NOMO-1 treated with dmso at 0.1 percent for 144 hours (cell line): ENCODE data around the gene BPTF.
"Not testable (repeated sequence)": the region's sequence is repeated elsewhere in the genome, so short reads cannot be mapped to it uniquely, and the experiment has no call there.

Experiments used
- DNase-seq: peaks from one replicate; lab custom pipeline; 2025; ENCODE audit not compliant: unreplicated experiment; lab: John Stamatoyannopoulos, UW

The BPTF gene

GRCh38 chr17:67824735-67825626, at the start of gene BPTF:
BPTF (plus strand) TSS chr17:67825503; CDS start chr17:67825725, 222 bp downstream.
- DNase-seq = peak; percentile 94

GRCh38 chr17:67779098-67779672, 46.1 kb upstream of the BPTF start:
- DNase-seq = no peak

- no peak for DNase-seq
Measured at GRCh38 chr17:67784364-67785121, 40.8 kb upstream of the BPTF start.

GRCh38 chr17:67785122-67785477, 40.2 kb upstream of the BPTF start:
- no peak for DNase-seq

GRCh38 chr17:67785504-67785903, 39.8 kb upstream of the BPTF start:
- no peak for DNase-seq

GRCh38 chr17:67800495-67800928, 24.8 kb upstream of the BPTF start:
- peak; percentile 50 for DNase-seq

- DNase-seq = no peak
Measured at GRCh38 chr17:67801626-67802175, 23.6 kb upstream of the BPTF start.

- no peak for DNase-seq
Measured at GRCh38 chr17:67810464-67810863, 14.8 kb upstream of the BPTF start.

- not testable (repeated sequence) for DNase-seq
Measured at GRCh38 chr17:67812380-67812779, 12.9 kb upstream of the BPTF start.

- DNase-seq = no peak
Measured at GRCh38 chr17:67813803-67814180, 11.5 kb upstream of the BPTF start.

GRCh38 chr17:67818110-67819002, 6.9 kb upstream of the BPTF start:
- no peak for DNase-seq

GRCh38 chr17:67819722-67820121, 5.6 kb upstream of the BPTF start:
- DNase-seq = no peak

GRCh38 chr17:67821871-67822367, 3.4 kb upstream of the BPTF start:
- DNase-seq = no peak

GRCh38 chr17:67825627-67826601, 611 bp downstream of the BPTF start:
- not testable (repeated sequence) for DNase-seq

GRCh38 chr17:67829331-67829730, 4.0 kb downstream of the BPTF start:
- no peak for DNase-seq

- DNase-seq = no peak
Measured at GRCh38 chr17:67830440-67830839, 5.1 kb downstream of the BPTF start.

- DNase-seq = no peak
Measured at GRCh38 chr17:67831268-67831667, 6.0 kb downstream of the BPTF start.

- DNase-seq = no peak
Measured at GRCh38 chr17:67833134-67833533, 7.8 kb downstream of the BPTF start.
